Mucosa of descending colon (tissue), 3 donors: ENCODE data around the gene MOB3B. TPM values are rescaled to one million over a fixed set of nuclear protein-coding genes. Genes with fewer than 3 reads are reported as not detected.
A peak's percentile ranks its signal among the peaks of the same experiment; 100 is the strongest.
"Not testable (repeated sequence)": the region's sequence is repeated elsewhere in the genome, so short reads cannot be mapped to it uniquely, and the experiment has no call there.

Experiments used
- ATAC-seq: fragments of 200-7000 bp; cut with Tn5 transposase; one replicate; pipeline ENCODE4 v1.9.1; 2020; ENCODE audit warnings: mild to moderate bottlenecking, moderate library complexity
- DNase-seq, 3 donors: peaks; one replicate each; pipeline ENCODE4 v3.0.0-alpha.2; 2020
- H3K36me3 ChIP-seq: fragments of 200-600 bp; one replicate; pipeline ENCODE4 v1.8.0; 2021; ENCODE audit warnings: low read depth, mild to moderate bottlenecking
- H3K4me1 ChIP-seq: fragments of 200-600 bp; one replicate; pipeline ENCODE4 v1.8.0; 2021; ENCODE audit warnings: low read depth, mild to moderate bottlenecking
- H3K4me3 ChIP-seq: fragments of 200-600 bp; one replicate; pipeline ENCODE4 v1.8.0; 2021; ENCODE audit warnings: mild to moderate bottlenecking
- H3K9me3 ChIP-seq: fragments of 200-600 bp; one replicate; pipeline ENCODE4 v1.8.0; 2021; ENCODE audit warnings: mild to moderate bottlenecking
- intact Hi-C, 2 donors: fragments of 100-400 bp; cut with DNase I in 1 of 2; cut with micrococcal nuclease in 1 of 2; formaldehyde crosslinking; loops; one replicate each; pipeline versions ENCODE4 v1.11.0 to v1.11.1; 2022; cut with DNase I, micrococcal nuclease
- total RNA-seq, 3 donors: library from RNA; stranded (reverse); fragmentation: NEBNext Ultra II Directional in 2 of 3; extraction: Animal tissue kit (Norgen Biotek cat#: 25700) in 2 of 3; gene quantifications; one replicate each; pipeline versions ENCODE4 v1.2.1 to v1.2.4, GENCODE V29; 2021 to 2023
- TF ChIP-seq, protein P1 (sequence below): fragments of 200-600 bp; IDR thresholded peaks from one replicate; pipeline ENCODE4 v1.8.0; 2022; ENCODE audit warnings: antibody characterized with exemption, mild to moderate bottlenecking
- donor health status: DM: no; HTN: no; CAD: no; lungs with moderate emphysema.
- donor health status: DM: no; HTN: no; CAD: no.
- donor health status: DM: no; HTN: yes; CAD: no.

Gene MOB3B
- total RNA-seq, 3 donors from 2014 or later: 34.6 to 57.5 (median 41.7) TPM

- intact Hi-C loops: no loop called here
- Histone ChIP-seq H3K9me3 (no peaks in the 10 kb centered on the region), H3K4me1 (peaks cover 6% of the 10 kb centered on the region), H3K4me3 (no peak overlapping the region), H3K36me3 (no peaks in the 10 kb centered on the region)
- DNase-seq (no peak), ATAC-seq (no peak)
- TF ChIP-seq, protein P1, sequence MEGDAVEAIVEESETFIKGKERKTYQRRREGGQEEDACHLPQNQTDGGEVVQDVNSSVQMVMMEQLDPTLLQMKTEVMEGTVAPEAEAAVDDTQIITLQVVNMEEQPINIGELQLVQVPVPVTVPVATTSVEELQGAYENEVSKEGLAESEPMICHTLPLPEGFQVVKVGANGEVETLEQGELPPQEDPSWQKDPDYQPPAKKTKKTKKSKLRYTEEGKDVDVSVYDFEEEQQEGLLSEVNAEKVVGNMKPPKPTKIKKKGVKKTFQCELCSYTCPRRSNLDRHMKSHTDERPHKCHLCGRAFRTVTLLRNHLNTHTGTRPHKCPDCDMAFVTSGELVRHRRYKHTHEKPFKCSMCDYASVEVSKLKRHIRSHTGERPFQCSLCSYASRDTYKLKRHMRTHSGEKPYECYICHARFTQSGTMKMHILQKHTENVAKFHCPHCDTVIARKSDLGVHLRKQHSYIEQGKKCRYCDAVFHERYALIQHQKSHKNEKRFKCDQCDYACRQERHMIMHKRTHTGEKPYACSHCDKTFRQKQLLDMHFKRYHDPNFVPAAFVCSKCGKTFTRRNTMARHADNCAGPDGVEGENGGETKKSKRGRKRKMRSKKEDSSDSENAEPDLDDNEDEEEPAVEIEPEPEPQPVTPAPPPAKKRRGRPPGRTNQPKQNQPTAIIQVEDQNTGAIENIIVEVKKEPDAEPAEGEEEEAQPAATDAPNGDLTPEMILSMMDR: no peak
Observed at GRCh38 chr9:27425827-27426510, 103.6 kb downstream of the MOB3B start.

- TF ChIP-seq, protein P1: no peak
- DNase-seq (no peak), ATAC-seq (no peak)
- intact Hi-C loops: no loop called here
- Histone ChIP-seq H3K36me3 (no peaks in the 10 kb centered on the region), H3K9me3 (no peaks in the 10 kb centered on the region), H3K4me1 (peaks cover under 1% of the 10 kb centered on the region), H3K4me3 (no peak overlapping the region)
Observed at GRCh38 chr9:27423915-27424710, 105.5 kb downstream of the MOB3B start.

GRCh38 chr9:27422279-27422834, 107.3 kb downstream of the MOB3B start:
- Histone ChIP-seq H3K4me1 (no peaks in the 10 kb centered on the region), H3K36me3 (no peaks in the 10 kb centered on the region), H3K4me3 (no peak overlapping the region), H3K9me3 (no peaks in the 10 kb centered on the region)
- TF ChIP-seq, protein P1: no peak
- intact Hi-C loops: no loop called here
- ATAC-seq (no peak), DNase-seq (no peak)

DNA sequence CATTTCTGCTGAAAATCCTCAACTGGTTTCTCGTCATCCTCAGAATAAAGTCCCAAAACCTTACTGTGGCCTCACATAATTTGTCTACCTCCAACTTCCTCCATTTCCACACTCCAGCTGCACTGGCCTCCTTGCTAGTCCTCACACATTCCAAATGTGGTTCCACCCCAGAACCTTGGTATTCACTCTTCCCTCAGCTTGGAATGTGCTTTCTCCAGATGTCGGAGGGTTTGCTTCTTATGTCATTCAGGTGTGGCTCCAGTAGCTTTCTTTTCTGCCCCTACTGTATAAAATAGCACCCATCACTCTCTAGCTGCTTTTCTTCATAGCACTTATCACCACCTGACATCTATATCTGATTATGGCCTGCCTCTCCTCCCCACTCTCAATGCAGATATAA, 108.0 kb downstream of the MOB3B start:
- TF ChIP-seq, protein P1: no peak
- Histone ChIP-seq H3K4me1 (no peaks in the 10 kb centered on the region), H3K4me3 (no peak overlapping the region), H3K9me3 (no peaks in the 10 kb centered on the region), H3K36me3 (no peaks in the 10 kb centered on the region)
- intact Hi-C loops: no loop called here
- DNase-seq (no peak), ATAC-seq (no peak)

GRCh38 chr9:27419558-27419957, 110.1 kb downstream of the MOB3B start:
- intact Hi-C loops, H3K4me1 ChIP-seq, ATAC-seq, H3K4me3 ChIP-seq, H3K36me3 ChIP-seq, H3K9me3 ChIP-seq, DNase-seq: not testable (repeated sequence)

DNA sequence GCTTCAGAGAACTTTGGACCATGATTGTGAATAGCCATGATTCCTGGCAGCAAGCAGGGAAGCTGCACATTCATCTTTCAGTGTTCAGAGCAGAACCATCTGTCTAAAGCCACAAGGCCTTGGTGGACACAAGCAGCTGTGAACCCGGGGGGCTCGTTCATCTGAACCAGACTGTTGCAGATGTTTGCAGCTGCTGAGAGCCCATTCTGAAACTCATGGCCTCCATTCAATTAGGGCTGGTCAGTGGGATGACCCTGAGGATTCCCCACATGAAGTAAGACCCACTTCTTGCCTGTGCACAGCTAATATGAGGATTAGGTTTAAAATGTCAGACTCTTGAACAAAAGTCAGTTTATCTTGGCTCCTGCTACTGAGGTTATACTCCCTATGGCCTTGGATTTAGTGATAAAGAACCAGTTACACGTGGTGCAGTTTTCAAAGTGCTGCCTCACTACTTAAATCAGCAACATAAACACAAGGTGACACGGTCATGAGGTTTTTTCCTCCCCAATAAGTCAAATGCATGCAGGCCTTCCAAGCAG, 115.3 kb downstream of the MOB3B start:
- Histone ChIP-seq H3K36me3 (no peaks in the 10 kb centered on the region), H3K4me1 (peaks cover 11% of the 10 kb centered on the region), H3K4me3 (no peak overlapping the region), H3K9me3 (no peaks in the 10 kb centered on the region)
- TF ChIP-seq, protein P1: no peak
- ATAC-seq (peak; percentile 74), DNase-seq (peak in 2 of 3 donors; percentile 50 to 70)
- intact Hi-C loops: no loop called here
